HG03280 (cell line): ENCODE measurements around the gene ARHGAP6.
A peak's percentile ranks its signal among the peaks of the same experiment; 100 is the strongest.

Experiments used
- ATAC-seq: cut with Tn5 transposase; IDR thresholded peaks from one replicate; pipeline ENCODE4 v1.9.1; 2021; ENCODE audit warnings: mild to moderate bottlenecking, moderate library complexity; ENCODE audit not compliant: unreplicated experiment

Gene ARHGAP6

GRCh38 chrX:11189097-11189496 lies 476.6 kb downstream of the ARHGAP6 start:
- ATAC-seq: no peak

- ATAC-seq: no peak
Measured at GRCh38 chrX:11188664-11189063, 477.1 kb downstream of the ARHGAP6 start.

GRCh38 chrX:11187001-11187400 lies 478.7 kb downstream of the ARHGAP6 start:
- no peak for ATAC-seq

GRCh38 chrX:11185861-11186260 lies 479.9 kb downstream of the ARHGAP6 start:
- ATAC-seq: no peak

- ATAC-seq: no peak
Measured at GRCh38 chrX:11180571-11180970, 485.1 kb downstream of the ARHGAP6 start.

- no peak for ATAC-seq
Measured at GRCh38 chrX:11172415-11172814, 493.3 kb downstream of the ARHGAP6 start.

- no peak for ATAC-seq
Measured at GRCh38 chrX:11171956-11172355, 493.8 kb downstream of the ARHGAP6 start.

- ATAC-seq: no peak
Measured at GRCh38 chrX:11164433-11164832, 501.3 kb downstream of the ARHGAP6 start.

GRCh38 chrX:11159149-11159548 lies 506.6 kb downstream of the ARHGAP6 start:
- no peak for ATAC-seq

GRCh38 chrX:11151799-11152559 lies 513.7 kb downstream of the ARHGAP6 start:
- no peak for ATAC-seq

- ATAC-seq: no peak
Measured at GRCh38 chrX:11148401-11148800, 517.3 kb downstream of the ARHGAP6 start.

- no peak for ATAC-seq
Measured at GRCh38 chrX:11146411-11146810, 519.3 kb downstream of the ARHGAP6 start.

- peak; percentile 77 for ATAC-seq
Measured at GRCh38 chrX:11143931-11144678, 521.6 kb downstream of the ARHGAP6 start.

GRCh38 chrX:11138498-11139390 lies 527.0 kb downstream of the ARHGAP6 start:
- ATAC-seq: no peak

- no peak for ATAC-seq
Measured at GRCh38 chrX:11137543-11138139, 528.1 kb downstream of the ARHGAP6 start.

GRCh38 chrX:11135564-11136185 lies 530.0 kb downstream of the ARHGAP6 start:
- no peak for ATAC-seq

- ATAC-seq: no peak
Measured at GRCh38 chrX:11131146-11131545, 534.6 kb downstream of the ARHGAP6 start.

GRCh38 chrX:11130136-11130535 lies 535.6 kb downstream of the ARHGAP6 start:
- no peak for ATAC-seq

GRCh38 chrX:11129534-11130105 lies 536.1 kb downstream of the ARHGAP6 start:
- ATAC-seq: no peak

GRCh38 chrX:11125060-11125459 lies 540.7 kb downstream of the ARHGAP6 start:
- no peak for ATAC-seq
